ENCODE data around the gene DENND11.

DENND11 gene

GRCh38 chr7:141676618-141677017 lies 25.3 kb downstream of the DENND11 start:
- DNase-seq: peak; percentile 43

DNA sequence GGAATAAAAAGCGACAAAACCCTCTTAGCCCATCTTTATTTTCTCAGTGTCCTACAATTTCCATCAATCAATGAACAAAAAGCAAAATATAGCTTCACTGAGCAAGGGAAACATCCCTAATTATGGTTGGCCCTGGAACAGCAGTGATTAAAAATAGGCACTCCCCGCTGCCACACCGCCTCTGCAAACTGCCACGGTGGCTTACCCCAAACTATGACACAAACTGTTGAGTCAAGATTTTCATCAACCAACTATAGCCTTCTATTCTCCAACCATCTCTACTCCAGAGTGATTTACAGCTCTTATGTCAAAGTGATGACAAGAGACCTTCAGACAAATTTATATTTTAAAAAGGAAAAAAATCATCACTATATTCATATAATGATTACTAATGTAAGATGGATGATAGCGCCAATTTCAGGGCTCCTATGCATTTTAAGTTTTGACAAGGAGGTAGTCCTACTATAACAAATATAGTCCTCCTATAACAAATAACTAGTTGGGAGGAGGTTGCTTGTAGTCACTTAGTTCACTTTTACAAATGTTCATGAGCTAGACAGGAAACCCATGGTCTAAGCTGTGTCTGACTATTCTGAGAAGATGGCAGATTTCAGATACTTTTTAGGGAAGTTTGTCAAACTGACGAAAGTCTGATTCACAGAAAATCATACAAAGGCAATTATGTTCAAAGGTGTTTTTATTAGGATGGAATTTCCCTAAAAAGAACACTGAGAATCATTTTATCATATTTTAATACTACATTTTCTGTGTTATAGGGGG lies 26.3 kb downstream of the DENND11 start:
- no peak for DNase-seq

- no peak for DNase-seq
Observed at GRCh38 chr7:141674702-141675101, 27.3 kb downstream of the DENND11 start.

DNA sequence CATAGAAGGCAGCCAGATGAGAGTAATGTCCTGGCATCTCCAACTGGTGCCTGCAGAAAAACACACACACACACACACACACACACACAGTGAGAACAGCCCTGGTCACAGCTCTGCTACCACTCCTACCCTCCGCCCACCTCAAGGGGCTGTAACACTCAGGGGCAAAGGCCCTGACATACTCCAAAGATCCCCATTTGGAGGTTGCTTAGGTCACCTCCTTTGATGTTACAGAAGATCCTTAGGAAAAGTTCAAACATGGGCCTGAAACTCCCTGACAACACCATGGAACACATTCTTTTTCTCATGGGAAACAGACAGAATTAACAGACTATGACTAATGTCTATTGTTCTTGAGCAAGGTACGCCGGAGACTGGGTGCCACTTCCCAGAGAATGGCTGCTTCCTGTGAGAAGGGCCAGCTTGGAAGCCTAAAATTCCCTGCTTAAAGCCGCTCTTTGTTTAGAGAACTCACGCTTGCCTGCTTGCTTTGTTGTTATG lies 27.7 kb downstream of the DENND11 start:
- no peak for DNase-seq

GRCh38 chr7:141673346-141673745 lies 28.6 kb downstream of the DENND11 start:
- DNase-seq: no peak

GRCh38 chr7:141671705-141672496 lies 30.1 kb downstream of the DENND11 start:
- DNase-seq: peak; percentile 16

- DNase-seq: no peak
Observed at GRCh38 chr7:141668853-141669252, 33.1 kb downstream of the DENND11 start.

GRCh38 chr7:141666071-141666470 lies 35.9 kb downstream of the DENND11 start:
- DNase-seq: no peak

- no peak for DNase-seq
Observed at GRCh38 chr7:141665208-141666035, 36.5 kb downstream of the DENND11 start.

GRCh38 chr7:141664450-141664849 lies 37.5 kb downstream of the DENND11 start:
- DNase-seq: no peak

DNA sequence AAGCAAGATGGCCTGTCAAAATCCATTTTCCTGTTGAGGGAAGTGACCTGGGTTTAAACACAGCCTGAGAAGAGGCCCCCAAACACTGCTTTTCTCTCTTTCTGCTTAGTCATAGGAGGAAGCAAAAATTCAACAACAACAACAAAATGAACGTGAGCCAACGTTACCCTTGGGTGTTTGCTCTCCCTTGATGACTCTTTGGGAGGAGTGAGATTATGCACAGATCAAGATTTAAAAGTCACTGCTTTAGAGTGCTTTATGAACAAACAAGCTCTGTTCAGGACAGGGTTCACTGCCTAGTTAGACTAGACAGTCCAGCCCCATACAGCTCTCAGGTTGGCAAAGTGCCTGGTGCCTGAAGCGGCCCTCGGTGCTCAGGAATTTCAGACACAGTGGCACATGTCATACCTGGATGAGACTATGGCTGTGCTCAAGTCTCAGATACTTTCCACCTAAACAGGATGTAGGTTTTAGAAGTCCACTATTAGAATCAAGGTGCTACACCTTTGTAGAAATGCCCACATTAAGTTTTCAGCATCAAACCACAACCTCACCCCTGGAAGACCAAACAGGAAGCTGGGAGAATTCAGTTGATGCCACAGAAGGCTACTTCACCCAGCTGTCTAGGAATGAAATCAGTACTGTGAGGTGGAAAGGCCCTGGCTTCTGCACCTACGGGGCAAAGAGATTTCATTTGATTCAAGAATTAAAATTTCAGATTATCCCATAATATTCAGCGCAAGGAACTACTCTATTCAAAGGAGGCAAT lies 38.7 kb downstream of the DENND11 start:
- no peak for DNase-seq

- peak; percentile 16 for DNase-seq
Observed at GRCh38 chr7:141660259-141660658, 41.7 kb downstream of the DENND11 start.

DNA sequence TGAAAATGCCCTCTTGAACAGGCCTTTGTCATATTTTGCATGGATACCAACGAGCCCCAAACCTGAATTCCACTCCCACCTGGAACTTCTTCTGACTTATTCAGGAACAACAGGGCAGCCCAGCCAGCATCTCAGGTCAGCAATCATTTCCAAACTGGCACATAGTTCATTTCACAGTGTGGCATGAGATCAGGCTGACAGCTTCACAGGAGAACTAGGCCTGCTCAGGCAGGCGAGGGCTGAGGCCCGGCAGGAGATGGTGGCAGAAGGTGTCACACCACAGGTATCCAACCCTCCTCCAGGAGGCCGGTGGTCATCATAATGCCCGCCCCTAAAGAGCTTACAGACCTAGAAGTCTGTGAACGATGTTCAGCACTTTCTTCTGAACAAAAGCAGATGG lies 42.5 kb downstream of the DENND11 start:
- no peak for DNase-seq

DNA sequence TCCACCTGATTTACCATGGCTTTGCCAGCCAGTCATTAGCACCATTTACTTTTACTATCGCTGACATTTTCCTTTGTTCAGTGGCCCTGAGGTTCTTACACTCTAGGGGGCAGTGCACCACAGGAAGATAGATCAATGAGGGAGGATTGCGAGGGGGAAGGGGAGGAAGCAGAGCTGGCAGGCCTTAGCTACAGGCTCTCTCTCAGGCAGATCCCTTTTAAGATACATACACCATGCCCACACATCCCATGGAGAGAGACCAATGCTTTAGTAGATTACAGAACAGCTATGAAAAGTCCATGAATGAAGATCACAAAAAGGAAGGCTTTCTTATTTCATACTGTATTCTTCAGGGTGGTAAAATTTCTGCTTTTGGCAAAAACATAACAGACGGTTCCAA lies 47.4 kb downstream of the DENND11 start:
- DNase-seq: peak; percentile 81

DNA sequence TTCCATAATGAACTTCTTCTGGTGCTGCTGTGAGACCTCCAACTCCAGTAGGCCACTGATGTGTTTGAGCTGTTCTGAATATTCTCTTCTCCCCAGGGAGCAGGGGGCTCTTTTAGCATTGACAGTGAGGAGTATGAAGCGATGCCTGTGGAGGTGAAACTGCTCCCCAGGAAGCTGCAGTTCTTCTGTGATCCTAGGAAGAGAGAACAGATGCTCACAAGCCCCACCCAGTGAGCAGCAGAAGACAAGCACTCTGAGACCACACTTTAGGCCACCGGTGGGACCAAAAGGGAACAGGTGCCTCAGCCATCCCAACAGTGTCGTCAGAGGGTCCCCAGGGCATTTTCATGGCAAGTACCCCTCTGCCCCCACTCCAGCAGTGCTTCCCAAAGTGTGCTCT lies 49.3 kb downstream of the DENND11 start:
- DNase-seq: no peak
